ENCODE measurements around the gene CD59. TPM values are rescaled to one million over a fixed set of nuclear protein-coding genes. Genes with fewer than 3 reads are reported as not detected.

Gene CD59
- polyA plus RNA-seq, 3 donors = 3.7 to 34.9 (median 21.1) TPM

DNA sequence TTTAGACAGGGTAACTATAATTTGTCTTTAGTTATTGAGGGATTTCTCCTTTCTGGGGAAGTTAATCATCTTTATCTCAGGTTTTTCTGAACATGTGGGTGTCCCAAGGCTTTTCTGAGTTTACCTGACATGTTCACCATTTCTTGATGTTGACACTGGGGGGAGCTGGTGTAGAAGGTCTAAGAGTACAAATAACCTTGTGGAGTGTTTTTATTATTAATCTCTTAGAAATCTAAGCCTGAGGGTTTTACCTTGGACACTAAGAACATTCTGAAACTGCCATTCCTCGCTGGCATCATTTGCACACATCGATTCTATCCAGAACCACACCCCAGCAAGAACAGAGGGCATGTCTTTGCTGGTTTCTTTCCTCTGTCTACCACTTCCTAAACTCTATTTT, 20.0 kb downstream of the CD59 start:
- peak; percentile 13 for TF ChIP-seq CTCF (IDR thresholded peaks at IDR 0.05)
- H3K36me3 Mint-ChIP-seq = peaks cover 9% of the 10 kb centered on the region in 2 donors
- H3K9me3 ChIP-seq (replicated peaks in 1 of 2; ENCODE audit: control insufficient read depth in 1 of 2, insufficient read depth in 1 of 2, low read length in 2 of 2) = no peaks in the 10 kb centered on the region
- H3K36me3 ChIP-seq (replicated peaks in 1 of 2; ENCODE audit: control insufficient read depth in 1 of 2, insufficient read depth in 2 of 2, low read length in 2 of 2) = no peaks in the 10 kb centered on the region
- H3K27me3 ChIP-seq (ENCODE audit: control insufficient read depth in 2 of 2, insufficient read depth in 2 of 2, low read length in 2 of 2) = no peaks in the 10 kb centered on the region
- intact Hi-C loops (cut with micrococcal nuclease) = no loop called here
- no peak overlapping the region for H3K27ac Mint-ChIP-seq
- H3K27me3 Mint-ChIP-seq (ENCODE audit: low read depth in 3 of 3) = peaks cover 0 to 2% (median 0%) of the 10 kb centered on the region in 3 donors
- no peak overlapping the region for H3K4me3 ChIP-seq (replicated peaks in 1 of 3; ENCODE audit: low read depth in 2 of 3, low read length in 3 of 3)
- no peak overlapping the region for H3K4me2 ChIP-seq (replicated peaks; ENCODE audit: extremely low read depth, low read length, poor library complexity, severe bottlenecking)
- no peaks in the 10 kb centered on the region for H3K4me1 ChIP-seq (ENCODE audit: control insufficient read depth in 1 of 2, insufficient read depth in 2 of 2, low read length in 2 of 2)
- no CpG with 5 or more reads among the region's 2 CpGs for WGBS (ENCODE audit: insufficient coverage)
- no peak overlapping the region for H3K4me3 Mint-ChIP-seq
- H3K9ac ChIP-seq (ENCODE audit: insufficient read depth, low read length, poor library complexity, severe bottlenecking) = no peak overlapping the region
- H4K20me1 ChIP-seq (ENCODE audit: insufficient read depth, low read length) = no peaks in the 10 kb centered on the region
- H2AFZ ChIP-seq (ENCODE audit: insufficient read depth, low read depth, low read length, poor library complexity, severe bottlenecking) = no peak overlapping the region
- H3K27ac ChIP-seq (ENCODE audit: low read depth in 1 of 2, low read length in 2 of 2) = no peak overlapping the region
- no peaks in the 10 kb centered on the region for H3K9me3 Mint-ChIP-seq
- no peaks in the 10 kb centered on the region for H3K79me2 ChIP-seq (ENCODE audit: insufficient read depth, low read length)
- no peak for DNase-seq
- no peaks in the 10 kb centered on the region for H3K4me1 Mint-ChIP-seq

- H3K4me1 Mint-ChIP-seq = no peaks in the 10 kb centered on the region
- no peak overlapping the region for H3K27ac ChIP-seq (ENCODE audit: low read depth in 1 of 2, low read length in 2 of 2)
- no peak overlapping the region for H3K4me2 ChIP-seq (replicated peaks; ENCODE audit: extremely low read depth, low read length, poor library complexity, severe bottlenecking)
- H3K27me3 Mint-ChIP-seq (ENCODE audit: low read depth in 3 of 3) = no peaks in the 10 kb centered on the region
- no peak overlapping the region for H2AFZ ChIP-seq (ENCODE audit: insufficient read depth, low read depth, low read length, poor library complexity, severe bottlenecking)
- no peaks in the 10 kb centered on the region for H3K4me1 ChIP-seq (ENCODE audit: control insufficient read depth in 1 of 2, insufficient read depth in 2 of 2, low read length in 2 of 2)
- no peaks in the 10 kb centered on the region for H3K9me3 ChIP-seq (replicated peaks in 1 of 2; ENCODE audit: control insufficient read depth in 1 of 2, insufficient read depth in 1 of 2, low read length in 2 of 2)
- intact Hi-C loops (cut with micrococcal nuclease) = no loop called here
- no peak overlapping the region for H3K9ac ChIP-seq (ENCODE audit: insufficient read depth, low read length, poor library complexity, severe bottlenecking)
- no peaks in the 10 kb centered on the region for H4K20me1 ChIP-seq (ENCODE audit: insufficient read depth, low read length)
- no peak overlapping the region for H3K4me3 Mint-ChIP-seq
- H3K36me3 Mint-ChIP-seq = peaks cover 4 to 18% of the 10 kb centered on the region in 2 donors
- H3K4me3 ChIP-seq (replicated peaks in 1 of 3; ENCODE audit: low read depth in 2 of 3, low read length in 3 of 3) = no peak overlapping the region
- DNase-seq = no peak
- H3K36me3 ChIP-seq (replicated peaks in 1 of 2; ENCODE audit: control insufficient read depth in 1 of 2, insufficient read depth in 2 of 2, low read length in 2 of 2) = no peaks in the 10 kb centered on the region
- H3K27ac Mint-ChIP-seq = no peak overlapping the region
- 88% methylated on average over 4 of the region's 4 CpGs for WGBS (ENCODE audit: insufficient coverage)
- no peaks in the 10 kb centered on the region for H3K79me2 ChIP-seq (ENCODE audit: insufficient read depth, low read length)
- no peaks in the 10 kb centered on the region for H3K9me3 Mint-ChIP-seq
- no peak for TF ChIP-seq CTCF (IDR thresholded peaks at IDR 0.05)
- no peaks in the 10 kb centered on the region for H3K27me3 ChIP-seq (ENCODE audit: control insufficient read depth in 2 of 2, insufficient read depth in 2 of 2, low read length in 2 of 2)
These were observed 22.3 kb downstream of the CD59 start for GRCh38 chr11:33713856-33714398.

Data from CD14-positive monocyte (primary cell).